HG02798 (cell line): ENCODE measurements around the gene TH.
"Not testable (repeated sequence)": the region's sequence is repeated elsewhere in the genome, so short reads cannot be mapped to it uniquely, and the experiment has no call there.

Experiments used
- ATAC-seq: cut with Tn5 transposase; IDR thresholded peaks from one replicate; pipeline ENCODE4 v1.9.1; 2021; ENCODE audit warnings: mild to moderate bottlenecking; ENCODE audit not compliant: unreplicated experiment, poor library complexity

TH gene

DNA sequence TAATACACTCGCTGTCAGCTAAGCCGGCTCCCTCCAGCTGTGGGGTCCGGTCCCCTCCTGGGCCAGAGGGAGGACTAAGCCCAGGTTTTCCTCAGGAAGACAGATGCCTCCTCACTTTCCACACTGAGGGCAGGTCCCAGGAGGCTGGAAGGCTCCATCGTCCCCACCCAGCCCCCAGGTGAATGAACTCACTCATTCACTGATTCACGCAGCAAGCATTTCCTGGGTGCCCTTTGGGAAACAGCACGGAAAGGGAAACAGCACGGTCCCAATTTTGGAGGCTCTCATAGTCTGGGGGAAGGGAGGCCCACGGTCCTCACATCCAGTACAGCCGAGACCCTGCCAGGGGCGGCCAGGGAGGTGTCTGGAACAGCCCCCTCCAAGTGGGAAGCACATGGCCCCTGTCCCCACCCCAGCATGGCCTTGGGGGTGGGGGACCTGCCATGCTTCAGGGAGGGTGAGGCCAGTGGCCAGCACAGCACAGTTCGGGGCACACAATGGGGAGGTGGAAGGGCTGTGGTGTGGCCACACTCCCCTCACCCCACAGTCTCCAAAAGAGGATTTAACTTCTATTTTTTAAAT lies 9.3 kb upstream of the TH start:
- no peak for ATAC-seq

DNA sequence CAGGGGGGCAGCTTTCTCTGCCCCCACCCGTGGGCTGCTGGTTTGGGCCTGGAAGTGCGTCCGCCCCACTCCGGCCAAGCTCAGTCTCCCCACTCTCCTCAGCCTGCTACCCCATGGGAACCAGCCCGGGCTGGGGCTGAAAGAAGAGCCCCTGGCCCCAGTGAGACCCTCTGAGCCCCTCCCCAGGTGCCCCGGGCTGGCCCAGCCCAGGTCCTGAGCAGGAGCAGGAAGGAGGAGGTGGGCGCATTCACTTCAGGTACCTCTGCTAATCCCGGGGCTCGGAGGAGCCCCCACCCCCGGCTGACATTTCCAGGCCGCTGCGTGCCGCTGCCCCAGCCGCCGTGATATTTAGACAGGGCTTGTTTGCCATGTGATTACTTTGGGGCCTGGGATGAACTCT lies 8.7 kb upstream of the TH start:
- ATAC-seq = no peak

DNA sequence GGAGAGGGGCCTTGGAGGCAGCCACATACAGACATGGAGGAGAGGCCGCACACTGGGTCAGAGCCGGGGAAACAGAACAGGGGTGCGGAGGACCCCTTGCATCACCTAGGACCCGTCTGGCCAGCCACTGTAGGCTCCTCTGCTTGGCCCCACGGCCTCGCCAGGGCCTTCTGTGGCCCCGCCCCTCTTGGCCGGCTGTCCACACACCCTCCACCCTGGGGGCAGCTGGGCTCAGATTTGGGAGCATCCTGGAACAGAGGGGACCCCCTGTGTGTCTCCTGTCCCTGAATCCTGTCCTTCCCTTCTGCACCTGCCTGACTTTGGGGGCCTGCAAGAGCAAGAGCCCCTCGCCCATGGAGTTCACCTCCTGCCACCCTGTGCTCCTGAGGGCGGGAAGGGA lies 7.9 kb upstream of the TH start:
- no peak for ATAC-seq

DNA sequence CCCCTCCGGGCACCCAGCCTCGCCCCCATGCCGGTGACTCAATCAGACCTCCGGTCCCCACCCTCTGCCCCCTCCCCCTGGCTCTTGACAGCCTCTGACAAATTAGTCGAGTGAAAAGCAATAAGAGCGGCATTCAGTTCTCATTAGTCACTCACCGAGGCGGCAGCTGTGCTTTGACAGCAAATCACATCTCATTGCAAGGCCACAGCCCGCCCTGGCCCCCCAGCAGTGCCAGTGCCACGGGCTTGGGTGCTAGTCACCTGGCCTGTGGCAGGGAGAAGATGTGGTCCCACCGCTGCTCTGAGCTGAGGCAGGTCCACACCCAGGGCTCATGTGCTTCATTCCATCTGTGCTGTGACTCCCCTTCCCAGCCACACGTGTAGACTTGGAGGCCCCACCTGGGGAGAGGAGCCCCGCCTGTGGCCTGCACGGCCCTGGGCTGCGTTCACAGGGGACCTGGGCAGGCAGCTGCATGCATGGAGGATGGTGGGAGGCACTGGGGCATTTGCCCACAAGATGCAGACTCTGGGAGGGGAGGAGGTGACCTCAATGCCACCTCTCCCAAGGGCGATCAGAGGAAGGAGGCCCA lies 7.4 kb upstream of the TH start:
- no peak for ATAC-seq

DNA sequence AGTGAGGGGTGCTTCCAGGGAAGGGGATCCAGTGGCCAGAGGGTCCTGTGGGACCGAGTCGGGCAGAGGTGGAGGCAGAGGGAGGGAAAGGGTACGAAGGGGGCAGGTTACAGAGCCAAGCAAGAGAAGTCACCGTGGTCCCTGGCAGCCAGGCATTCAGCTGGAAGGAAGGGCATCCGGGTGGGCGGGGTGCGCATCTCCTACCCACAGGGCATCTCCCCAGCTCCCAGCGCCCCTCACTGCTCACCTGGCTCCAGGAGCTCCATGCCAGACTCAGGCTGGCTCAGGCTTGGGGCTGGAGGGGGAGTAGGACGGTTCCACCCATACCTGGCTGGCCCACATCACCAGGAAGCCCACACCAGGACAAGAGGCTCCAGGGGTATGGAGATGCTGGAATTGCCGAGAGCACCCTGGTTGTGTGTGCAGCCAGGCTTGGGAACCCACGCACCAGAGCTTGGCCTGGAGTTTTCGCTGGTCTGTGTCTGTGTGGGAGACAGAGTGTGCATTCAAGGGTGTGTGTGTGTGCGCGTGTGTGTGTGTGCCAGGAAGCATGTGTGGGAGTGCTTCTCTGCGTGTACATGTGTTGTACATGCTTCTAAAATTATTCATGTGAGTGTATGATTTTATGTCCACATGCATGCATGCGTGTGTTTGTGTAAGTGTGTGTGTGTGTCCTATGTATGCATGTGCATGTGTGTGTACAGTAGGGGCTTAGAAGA lies 6.6 kb upstream of the TH start:
- not testable (repeated sequence) for ATAC-seq

DNA sequence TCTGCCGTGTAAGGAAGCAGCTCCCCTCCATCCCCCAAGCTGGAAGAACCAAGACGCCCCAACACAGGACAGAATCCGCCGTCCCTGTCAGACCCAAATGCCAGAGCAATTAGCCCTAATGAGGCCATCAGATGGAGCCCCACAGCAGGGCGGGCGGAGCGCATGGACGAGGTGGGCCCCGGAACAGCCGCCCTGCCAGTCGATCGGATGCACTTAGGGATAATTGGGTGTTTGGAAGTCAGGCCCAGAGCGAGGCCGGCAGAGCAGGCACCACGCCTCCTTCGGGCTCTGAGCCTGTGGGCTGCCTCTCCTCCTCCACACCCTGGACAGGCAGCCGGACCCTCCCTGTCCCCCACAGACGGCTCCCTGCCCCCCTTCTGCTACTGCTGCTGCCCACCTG lies 5.5 kb upstream of the TH start:
- ATAC-seq = no peak

DNA sequence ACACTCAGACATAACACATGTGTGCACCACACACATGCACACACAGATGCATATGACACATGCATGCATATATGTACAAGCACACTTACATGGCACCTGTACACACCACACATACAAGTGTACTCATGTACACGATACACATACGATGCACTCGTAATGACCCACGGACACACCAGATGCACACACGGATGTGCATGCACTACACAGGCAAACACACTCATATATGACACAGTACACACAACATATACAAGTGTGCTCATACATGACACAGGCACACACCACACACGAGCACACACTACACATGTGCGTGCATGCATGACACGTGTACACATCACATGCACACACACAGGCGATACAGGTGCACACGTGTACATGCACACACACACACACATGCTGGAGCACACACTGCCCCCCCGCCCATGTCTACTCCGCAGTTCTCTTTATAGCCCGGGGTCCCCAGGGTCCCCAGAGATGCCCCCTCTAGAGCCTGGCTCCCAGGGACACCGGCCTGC lies 4.8 kb upstream of the TH start:
- ATAC-seq = no peak

DNA sequence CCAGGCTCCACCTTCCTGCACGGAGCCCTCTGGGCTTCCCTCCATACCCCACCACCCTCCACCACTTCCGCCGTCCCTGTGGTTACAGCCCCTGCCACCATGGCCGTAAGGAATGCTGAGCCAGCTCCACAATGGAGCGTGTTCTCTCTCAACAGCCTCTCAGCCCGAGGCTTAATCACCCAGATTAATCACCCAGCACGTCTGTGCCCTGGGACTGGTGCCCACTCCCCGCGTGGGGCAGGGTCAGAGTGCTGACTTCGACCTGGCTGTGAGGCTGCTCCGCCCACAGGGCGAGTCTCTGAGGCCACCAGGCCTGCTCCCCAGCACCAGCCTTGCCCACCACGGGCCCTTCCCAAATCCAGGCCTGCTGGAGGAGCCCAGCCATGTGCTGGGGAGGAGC lies 4.0 kb upstream of the TH start:
- ATAC-seq = no peak

DNA sequence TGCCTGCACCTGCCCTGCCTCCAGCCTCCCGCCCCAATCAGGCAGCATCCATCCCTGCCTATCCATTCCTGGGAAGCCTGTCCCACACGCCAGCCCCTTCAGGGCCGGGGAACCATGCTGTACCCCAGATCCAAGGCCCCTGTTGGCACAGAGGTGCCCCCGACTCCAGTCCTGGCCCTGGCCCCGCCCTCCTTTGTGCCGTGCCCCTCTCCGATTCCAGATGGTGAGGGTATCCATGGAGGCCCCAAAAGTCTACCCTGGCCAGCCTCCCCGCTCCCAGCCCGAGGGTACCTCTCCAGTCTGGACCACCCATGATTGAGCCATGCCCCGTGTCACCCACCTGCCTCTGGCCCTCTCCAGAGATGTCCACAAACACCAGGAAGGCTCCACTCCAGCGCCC lies 2.7 kb upstream of the TH start:
- ATAC-seq = no peak

DNA sequence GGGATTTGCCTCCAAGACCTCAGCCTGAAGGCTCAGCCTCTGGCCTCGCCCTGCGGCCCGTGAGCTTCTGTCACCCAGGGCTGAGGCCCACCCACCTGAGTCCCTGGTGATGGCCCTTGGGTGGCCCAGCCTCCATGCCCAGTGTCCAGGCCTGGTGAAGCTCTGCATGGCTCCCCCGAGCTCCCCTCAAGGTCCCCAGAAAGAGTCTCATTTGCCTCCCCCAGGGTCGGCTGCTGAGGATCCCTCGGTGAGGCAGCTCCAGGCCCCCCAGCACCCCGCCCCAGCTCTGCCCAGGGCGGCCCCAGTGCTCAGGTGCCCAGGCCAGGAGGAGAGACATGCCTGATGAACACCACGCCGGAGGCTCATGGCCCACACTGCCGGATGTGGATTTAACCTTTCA lies 2.1 kb upstream of the TH start:
- ATAC-seq = no peak

DNA sequence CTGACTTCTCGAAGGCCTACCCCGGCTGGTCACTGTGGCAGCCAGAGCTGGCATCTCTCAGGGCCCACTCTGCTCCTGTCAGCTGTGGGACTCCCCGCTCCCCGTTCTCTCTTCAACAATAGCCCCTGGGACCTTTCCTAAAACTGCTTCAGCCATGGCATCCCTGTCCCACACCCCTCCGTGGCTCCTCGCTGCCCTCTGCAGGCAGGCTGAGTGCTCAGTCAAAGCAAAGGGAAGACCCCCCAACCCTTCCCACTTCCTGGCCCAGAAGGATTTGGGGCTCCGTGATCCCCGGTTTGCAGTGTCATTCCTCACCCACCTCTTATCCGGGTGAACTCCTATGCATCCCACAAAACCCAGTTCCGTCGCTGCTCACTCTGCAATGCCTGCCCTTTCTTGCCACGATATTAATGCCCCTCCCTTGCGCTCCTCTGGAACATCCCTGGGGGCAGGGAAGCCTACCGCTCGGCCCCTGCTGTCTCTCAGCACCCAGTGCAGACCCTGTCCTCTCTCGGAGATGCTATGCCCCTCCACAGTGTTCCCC lies 1.6 kb upstream of the TH start:
- no peak for ATAC-seq

DNA sequence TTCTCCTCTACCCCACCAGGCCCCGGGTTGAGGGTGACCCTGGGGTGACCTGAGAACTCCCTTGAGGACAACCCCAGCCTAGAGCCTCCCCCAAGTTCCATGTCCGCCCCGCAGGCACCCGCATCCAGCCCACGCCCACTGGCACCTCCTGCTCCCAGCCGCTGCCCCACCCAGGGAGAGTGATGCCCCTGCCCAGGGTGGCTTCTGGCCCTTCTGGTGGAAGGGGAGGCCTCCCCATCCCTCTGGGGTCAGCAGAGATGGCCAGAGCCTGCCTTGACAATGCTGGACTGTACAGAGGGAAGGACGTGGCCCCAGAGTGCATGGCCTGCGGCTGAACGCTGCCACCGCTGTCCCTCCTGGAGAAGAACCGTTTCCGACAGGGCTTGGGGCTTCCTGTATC lies 1.1 kb upstream of the TH start:
- no peak for ATAC-seq

DNA sequence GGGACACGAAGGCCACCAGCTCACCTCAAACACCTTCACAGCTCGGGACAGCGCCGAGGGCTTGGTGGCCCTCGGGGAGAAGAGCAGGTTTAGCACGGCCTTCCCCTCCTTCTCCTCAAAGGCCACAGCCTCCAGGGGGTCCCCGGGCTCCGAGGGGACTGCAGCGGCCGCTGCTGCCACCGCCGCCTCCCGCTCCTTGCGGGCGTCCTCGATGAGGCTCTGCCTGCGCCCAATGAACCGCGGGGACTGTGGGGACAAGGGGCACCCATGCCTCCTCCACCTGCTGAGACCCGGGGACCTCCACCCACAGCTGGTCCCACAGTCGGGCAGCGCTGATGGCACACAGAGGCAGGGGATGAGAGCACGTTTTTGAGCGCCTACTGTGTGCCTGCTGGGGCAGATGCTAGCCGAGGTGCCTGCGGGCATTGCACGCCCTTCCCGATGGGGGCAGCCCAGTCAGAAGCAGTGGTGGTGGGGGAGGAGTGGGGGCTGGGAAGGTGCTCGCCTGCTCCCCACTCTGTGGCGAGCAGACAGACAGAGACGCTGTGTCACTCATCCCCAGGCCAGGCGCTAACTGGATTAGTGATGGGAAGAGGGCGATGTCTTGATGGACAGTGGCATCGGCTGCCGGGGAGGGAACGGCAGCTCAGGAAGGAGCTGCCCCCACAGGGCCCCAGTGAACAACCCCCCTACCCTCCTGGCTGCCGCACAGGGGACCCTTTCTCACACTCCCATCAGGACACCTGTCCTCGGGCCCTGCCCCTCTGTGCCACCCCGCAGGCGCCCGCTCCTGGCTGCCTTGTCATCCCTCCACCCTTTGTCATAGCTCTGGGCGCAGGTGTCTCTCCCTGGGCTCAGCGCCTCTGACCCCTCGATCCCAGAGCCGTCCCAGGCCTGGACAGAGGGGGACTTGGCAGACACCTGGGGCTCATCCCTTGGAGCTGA lies 1.7 kb downstream of the TH start:
- no peak for ATAC-seq

DNA sequence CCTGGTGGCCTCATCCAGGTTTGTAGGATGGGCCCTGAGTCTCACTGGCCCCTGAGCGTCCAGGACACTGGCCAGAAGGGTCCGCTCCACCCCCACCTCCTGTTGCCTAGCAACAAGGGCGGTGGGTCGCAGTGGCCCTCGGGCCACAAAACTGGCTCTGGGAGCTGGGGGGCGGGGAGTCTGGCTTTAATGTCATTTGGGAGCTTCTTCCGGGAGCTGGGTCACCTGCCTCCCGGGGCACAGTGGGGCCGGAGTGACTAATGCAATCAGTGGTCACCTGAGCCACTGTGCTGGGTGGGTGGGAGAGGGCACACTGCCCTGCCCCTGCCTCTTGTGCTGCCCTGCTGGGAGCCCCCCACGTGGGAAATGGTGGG lies 2.6 kb downstream of the TH start:
- ATAC-seq = no peak

DNA sequence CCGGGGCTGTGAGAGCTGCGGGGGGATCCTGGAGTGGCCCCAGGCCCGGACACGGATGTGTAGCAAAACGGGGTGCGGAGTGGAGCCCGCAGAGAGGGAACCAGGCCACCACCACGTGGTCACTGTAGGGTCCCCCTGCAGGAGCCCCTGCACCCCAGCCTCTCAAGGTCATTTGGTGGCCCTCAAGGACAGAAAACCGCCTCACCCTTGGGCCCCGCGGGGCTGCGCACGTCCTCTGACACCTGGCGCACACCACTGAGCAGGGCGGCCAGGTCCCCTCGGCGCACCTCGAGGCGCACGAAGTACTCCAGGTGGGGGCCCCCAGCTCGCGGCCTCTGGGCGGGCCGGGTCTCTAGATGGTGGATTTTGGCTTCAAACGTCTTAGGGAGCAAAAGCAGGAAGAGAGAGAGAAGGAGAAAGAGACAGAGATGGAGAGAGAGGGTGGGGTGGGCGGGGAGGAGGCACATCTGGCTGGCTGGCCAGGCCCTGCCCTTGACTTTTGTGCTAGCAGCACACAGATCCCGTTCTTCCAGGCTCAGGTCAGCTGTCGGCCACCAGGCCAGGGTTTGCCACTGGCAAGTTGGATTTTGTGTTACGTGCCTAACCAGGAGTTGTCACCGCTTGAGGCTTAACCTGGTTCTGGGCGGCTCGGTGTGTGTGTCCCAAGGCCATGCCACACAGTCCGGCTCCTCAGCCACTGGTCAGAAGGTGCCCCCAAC lies 3.2 kb downstream of the TH start:
- ATAC-seq = no peak

DNA sequence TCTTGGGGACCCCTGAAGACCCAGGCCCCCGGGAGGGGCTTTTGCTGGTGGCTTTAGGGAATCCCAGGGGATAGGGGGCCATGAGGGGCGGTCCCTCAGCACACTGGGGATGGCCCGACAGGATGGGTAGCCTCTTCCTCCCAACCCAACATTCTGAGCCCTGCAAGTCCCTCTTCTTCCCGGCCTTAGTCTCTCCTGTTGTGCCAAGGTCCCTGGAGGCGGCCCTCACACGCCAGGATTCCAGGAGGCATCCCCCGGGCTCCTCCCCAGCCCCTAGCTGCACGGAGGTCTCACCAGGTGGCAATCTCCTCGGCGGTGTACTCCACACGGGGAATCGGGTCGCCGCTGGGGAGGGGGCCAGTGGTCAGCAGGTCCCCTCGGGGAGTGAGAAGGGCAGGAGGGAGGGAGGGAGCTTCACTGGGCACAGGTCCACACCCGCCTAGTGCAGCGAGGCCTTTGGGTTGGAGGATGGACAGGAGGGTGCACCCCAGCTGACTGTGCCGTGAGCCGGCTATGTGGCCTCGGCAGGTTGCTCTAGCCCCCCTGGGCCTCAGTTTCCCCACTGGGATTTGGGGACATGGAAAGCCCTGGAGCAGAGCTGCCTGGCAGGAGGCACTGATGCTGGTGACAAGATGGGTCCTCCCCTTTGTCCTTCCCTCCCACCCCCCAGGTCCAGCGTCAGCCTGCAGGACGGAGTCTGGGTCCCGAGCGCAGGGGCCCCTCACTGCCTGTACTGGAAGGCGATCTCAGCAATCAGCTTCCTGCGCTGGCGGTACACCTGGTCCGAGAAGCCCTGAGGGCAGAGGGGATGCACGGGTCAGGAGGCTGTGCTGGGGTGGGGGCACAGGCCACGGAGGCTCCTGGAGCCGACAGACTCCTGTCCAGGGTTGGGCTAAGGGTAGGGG lies 4.2 kb downstream of the TH start:
- ATAC-seq = no peak

DNA sequence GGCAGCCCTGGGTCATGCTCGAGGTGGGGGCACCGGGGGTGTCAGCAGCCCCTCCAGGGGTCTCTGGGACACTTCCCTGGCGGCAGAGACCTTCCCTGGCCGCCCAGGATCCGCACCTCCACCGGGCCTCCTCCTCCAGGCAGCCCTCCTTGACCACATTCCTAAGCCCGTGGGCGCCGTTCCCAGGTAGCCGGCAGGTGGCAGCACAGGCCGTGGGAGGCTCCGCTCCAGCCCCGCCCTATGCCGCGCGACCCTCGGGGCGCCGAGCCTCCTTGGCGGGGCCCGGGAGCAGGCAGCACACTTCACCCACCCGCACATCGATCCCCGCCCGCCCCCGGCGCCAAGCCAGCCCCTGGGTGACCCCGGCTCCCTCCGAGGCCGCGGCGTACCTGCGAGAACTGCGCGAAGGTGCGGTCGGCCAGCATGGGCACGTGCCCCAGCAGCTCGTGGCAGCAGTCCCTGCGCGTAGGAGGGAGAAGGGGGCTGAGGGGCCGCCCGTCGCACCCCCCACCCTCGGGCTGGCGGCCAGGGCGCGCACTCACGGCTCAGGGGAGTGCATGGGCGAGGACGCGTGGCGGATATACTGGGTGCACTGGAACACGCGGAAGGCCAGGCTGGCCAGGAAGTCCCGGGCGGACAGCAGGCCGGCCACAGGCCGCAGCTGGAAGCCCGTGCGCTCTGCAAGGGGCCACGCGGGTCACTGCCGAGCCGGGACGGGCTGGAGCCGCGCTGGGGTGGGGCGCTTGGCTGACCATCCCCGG lies 5.3 kb downstream of the TH start:
- no peak for ATAC-seq

DNA sequence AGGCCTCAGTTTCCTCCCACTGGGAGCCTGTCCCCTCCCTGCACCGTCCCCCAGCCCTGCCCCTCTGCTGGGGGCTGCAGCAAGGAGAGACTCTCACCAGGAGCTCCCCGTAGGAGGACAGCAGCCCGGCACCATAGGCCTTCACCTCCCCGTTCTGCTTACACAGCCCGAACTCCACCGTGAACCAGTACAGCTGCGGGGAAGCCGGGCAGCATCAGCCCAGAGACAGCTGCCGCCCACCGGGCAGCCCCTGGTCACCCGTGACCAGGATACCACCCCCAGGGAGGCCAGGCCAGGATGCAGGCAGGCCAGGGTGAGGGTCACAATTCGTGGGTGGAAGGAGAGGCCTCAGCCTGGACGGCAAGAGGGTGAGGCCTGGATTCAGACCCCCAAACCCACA lies 6.0 kb downstream of the TH start:
- ATAC-seq = no peak
